CD4-positive, alpha-beta T cell treated with Interleukin-1 beta for 1 hour (primary cell): ENCODE results near the gene ADGRG6.
"Not testable (repeated sequence)": the region's sequence is repeated elsewhere in the genome, so short reads cannot be mapped to it uniquely, and the experiment has no call there.

Experiments
- DNase-seq, 2 donors: peaks; one replicate each; pipeline ENCODE4 v3.0.0-alpha.2; 2020 to 2022

Gene ADGRG6

DNA sequence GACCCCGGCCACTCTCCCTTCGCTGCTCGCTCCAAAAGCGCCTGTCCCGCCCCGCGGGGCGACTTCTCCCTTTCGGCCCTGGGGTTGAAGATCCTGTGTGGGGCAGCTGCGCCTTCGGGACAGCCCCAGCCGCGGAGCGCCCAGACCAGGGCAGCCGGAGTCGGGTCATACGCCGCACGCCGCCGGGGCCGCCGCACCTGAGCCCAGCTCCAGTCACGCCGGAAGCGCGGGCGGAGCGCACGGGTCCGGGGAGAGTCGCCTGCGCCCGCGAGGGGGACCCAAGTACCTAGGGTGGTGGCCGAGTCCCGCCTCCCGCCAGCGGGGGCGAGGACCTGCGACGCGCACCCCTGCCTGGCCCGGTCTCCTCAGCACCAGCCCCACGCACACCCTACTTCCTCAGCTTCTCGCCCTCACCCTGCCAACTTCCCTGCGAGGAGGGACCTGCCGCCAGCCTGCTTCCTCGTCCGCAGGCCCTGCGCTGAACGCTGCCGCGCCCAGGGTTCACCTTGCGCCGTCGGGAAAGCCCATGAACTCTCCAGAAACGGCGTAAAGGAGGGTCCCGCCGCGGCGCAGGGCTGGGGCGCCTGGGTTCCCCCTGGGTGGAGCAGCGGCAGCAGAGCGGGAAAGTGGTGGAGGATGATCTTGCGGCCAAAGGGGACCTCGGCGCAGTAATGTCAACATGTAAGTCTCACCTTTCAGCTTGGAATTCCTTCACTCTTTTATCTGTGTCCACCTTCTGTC, at the start of gene ADGRG6:
Gene ADGRG6, plus strand, starts transcription at position 357 of the 741 bp plus-strand sequence. Its CDS starts 323 bp downstream, at position 680.
- DNase-seq, result peak; percentile 18 to 29

DNA sequence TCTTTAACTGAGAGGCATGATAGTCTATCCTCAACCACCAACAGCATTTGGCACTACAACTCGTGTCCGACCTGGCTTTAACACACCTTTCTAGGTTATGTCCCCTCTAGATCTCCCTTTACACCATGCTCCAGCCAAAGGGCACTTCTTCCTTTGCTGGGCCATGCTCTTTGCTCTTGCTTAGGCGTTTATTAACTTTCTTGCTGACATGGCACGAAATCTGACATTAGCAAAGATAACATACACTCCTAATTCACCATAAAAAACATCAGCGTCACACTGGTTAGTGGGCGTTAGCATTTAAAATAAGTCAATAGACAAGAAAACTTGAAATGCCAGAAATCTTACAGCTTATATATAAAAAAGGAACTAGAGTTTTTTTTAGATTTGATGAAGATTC, 47.3 kb upstream of the ADGRG6 start:
- no peak for DNase-seq

DNA sequence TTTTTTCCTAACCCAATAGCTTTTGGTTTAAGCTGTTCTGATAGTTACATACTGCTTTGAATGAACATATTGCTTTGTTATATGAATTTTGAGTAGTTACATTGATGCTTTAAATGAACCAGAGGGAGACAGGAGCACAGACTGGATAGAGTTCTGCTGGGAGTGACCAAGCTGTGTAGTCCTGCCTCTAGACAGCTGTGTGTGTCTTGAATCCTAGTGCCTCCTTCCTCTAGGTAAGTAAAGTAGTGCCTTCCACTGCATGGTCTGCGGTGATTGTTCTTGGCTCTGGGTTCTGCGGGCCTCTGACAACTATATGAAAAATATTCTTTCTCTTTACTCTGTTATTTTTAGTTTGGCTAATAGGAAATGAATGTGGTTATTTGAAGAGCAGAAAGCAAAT, 46.0 kb upstream of the ADGRG6 start:
- no peak for DNase-seq

DNA sequence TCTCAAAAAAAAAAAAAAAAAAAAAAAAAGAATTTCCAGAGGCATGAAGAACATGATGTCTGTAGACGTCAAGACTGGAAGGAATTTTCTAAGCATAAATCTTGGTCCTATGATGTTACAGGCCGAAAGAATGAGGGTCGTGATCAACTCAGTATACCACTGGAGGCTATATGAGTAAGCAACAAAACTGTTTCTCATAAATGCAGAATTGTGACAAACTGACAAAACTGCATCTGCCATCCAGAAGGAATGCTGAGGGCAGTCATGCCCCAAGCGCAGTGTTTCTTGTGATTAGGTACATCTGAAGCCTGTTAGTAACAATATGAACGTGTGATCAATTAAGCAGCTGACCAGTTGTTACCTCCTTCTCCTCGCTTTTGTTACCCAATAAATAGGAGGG, 43.5 kb upstream of the ADGRG6 start:
- no peak for DNase-seq

DNA sequence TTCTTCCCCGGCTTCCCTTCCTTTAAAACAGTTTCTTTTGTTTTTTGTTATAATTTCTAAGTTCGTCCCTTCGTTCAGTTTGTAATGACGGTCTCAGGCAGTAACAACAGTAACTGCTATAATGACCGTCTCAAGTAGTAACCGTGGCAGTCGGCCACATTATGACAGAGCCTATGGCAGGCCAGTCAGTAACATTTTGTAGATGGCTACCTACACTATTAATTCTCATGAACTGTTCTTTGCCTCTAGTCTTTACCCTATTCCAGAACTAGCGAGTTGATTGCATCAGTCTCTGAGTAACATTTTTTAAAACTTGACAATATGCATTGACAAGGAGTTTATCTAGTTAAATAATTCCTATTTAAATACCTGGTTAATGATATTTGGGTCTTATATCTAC, 43.0 kb upstream of the ADGRG6 start:
- DNase-seq, result no peak

DNA sequence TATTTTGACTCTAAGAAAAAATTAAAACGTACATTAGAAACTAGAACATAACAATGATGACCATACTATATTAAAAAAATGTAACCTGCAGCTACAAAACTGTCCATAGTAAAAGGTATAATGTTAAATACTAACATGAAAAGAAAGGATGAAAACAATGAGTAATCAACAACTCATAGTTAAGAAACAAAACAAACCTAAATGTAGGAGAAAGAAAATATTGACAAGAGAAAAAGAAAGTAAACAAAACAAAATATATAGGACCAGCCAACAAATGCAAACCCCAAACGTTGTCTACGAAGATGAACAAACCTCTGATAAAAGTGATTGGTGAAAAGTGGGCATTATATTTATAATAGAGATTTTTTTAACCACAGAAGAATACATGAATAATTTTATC, 41.1 kb upstream of the ADGRG6 start:
- DNase-seq, result no peak

DNA sequence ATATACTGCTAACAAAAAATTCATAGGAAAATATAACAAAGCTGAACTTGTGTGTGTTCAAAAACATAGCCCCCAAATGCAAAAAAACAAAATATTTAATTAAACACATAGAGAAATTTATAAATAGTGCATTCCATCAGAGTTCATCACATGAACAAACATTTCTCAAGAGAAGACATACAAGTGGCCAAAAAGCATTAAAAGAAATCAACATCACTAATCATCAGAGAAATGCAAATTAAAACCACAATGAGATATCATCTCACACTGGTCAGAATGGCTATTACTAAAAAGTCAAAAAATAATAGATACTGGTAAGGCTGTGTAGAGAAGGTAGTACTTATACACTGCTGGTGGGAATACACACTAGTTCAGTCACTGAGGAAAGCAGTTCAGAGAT, 39.6 kb upstream of the ADGRG6 start:
- no peak for DNase-seq

DNA sequence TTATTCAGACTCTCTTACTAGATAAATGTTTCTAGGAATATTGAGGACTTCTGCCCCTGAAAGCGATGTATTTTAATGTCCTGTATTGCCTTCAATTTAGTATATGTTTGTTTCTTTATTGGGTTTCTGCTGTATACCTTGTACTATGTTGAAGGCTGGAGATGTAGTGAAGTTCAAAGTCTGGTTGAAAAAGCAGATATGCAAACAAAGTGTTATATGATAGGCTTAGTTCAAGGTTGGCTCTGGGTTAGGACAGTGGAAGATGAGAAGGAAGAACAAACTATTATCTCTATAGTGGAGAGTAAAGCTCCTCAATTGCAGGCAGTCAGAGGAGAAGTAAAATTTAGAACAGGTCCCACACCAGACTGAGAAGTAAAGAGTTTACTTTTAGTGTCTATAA, 36.3 kb upstream of the ADGRG6 start:
- no peak for DNase-seq

DNA sequence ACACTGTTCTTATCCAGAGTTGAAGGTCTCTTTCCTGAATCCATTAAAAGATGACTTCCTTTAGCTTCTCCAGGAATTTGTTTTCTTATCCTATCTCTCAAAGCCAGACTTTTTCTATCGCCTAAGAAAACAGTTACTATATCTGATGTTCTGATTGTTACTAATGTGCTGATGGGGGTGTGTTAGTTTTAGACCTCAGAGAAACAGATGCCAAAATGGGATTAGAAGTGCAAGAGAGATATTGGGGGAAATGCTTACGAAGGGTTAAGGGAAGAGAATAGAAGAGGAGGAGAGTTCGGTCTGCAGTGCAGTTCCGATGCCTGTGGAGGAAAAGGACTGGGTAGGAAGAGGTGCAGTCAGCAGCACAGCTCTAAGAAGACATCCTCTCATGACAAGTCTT, 35.7 kb upstream of the ADGRG6 start:
- no peak for DNase-seq

DNA sequence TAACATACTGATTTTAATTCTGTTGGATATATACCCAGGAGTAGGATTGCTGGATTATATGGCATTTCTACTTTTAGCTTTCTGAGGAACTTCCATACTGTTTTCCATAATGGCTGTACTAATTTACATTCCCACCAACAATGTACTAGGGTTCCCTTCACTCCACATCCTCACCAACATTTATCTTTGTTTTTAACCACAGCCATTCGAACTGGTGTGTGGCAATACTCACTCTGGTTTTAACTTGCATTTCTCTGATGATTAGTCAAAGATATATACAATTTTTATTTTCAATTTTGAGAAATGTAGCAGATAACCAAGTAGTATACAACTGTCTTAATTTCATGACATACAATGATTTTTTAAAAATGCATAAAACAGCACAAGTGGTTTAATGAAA, 30.3 kb upstream of the ADGRG6 start:
- DNase-seq, result no peak

DNA sequence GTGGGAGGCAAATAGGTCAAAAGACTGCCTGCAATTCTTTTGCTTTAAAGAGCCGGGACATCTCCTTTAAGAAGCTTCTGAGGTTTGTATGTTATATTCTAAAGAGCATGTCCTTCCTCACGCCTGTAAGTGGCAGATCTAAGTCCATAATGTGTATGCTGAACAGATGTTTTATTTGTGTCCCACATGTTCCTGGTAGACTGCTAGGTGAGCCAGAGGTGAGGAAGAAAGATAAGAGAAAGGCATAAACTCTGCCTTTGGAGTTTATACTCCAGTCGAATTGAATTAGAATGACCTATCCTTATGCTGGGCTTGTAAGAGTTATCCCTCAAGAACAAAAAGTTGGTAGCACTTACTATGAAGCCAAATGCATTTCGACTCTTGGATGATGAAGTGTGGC, 27.2 kb upstream of the ADGRG6 start:
- DNase-seq, result no peak

DNA sequence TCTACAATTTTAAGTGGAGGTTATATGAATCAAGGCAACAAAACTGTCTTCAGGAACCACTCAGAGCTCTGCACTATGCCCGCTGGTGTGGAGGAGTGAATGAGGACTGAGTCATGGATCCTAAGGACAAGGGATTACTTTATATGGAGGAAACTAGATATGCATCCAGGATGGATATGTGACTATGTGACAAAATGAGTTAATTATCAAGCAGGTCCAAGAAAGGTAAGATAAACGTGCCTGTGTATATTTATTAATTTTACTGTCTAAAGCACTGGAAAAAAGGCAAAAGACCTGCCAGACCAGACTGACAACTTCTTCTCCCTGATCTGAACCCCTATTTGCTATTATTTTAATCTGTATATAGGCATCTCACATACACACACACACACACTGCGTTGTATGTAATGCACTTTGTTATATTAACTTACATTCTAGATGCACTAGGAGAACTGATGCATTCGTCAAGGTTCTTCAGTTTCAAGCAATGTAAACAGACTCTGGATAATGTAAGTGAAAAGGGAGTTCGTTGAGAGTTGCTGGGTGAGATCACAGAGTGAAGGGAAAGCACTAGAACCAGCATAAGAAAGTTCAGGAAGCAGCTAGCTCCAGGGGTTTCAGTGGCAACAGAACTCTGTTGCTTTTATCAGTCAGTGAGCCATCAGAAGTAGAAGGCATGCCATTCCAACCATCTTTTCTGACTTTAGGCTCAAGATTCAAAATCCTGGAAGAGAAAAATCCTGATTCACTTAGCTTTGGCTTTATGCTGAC, 26.4 kb upstream of the ADGRG6 start:
- DNase-seq, result no peak

DNA sequence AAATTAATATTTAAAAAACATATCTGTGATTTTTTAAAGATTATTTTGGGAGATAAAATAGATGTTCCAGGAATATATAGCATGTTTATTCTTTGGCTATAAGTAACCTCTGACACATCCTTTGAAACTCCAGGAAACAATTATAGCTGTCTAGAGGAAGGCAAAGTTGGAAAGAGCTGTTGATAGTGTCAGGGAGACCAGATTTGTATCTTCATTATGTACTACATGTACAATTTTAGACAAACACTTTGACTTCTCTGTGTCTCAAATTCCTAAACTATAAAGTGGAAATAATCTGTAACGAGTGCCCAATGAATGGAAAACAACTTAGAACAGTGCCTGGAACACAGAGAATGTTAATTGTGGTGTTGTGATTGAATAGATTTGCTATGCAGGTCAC, 25.6 kb upstream of the ADGRG6 start:
- no peak for DNase-seq

DNA sequence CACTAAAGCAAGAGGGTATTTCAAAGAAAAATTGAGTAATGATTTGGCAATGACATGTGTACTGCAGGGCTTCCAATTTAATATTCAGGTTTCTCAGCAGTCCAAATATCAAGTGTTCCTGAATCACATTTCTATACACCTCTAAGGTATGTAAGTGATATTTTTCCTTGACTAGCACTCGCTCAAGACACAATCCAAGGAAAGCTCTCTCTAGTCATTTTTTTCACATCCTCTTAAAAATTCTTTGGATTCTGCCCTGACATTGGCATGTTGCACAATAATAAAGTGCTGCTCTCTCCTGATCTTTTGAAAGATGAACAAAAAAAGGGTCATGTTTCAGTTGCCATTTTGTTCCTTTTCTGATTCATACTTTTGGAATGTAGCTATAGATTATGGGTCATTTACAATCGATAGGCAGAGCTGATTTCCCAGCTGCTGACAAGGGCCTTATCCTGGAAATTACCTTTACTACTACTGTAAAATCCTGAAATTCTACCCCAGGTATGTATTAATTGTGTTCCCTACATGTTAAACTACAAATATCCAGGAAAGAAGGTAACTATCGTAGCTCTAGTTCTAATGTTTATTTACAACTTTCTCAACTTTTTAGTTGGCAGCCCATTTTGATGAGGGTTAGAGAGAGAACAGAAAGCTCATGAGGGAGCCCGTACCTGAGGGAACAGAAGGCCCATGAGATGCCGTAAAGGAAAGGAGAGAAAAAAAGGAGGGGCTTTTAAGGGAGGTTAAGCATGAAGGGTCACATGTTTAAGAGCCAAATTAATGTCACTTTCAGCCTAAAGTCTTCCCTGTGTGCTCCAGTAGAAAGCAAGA, 22.2 kb upstream of the ADGRG6 start:
- no peak for DNase-seq

DNA sequence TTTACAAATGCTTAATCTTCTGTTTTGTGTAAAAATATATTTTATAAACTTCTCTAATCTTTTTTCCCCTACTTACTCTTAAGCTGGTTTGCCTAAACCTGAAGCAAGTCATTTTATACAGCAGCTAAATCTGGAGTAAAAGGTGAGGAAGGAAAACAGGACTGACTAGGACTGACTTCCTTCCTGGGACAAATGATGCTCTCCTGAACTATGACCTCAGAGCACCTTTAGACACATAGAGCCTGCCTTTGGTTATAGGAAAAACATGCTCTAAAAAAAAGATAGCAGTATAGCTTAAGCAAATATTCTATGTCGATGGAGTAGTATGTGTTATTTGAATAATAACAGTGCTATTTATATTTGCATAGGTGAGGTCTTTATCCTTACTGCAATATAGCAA, 21.5 kb upstream of the ADGRG6 start:
- no peak for DNase-seq

DNA sequence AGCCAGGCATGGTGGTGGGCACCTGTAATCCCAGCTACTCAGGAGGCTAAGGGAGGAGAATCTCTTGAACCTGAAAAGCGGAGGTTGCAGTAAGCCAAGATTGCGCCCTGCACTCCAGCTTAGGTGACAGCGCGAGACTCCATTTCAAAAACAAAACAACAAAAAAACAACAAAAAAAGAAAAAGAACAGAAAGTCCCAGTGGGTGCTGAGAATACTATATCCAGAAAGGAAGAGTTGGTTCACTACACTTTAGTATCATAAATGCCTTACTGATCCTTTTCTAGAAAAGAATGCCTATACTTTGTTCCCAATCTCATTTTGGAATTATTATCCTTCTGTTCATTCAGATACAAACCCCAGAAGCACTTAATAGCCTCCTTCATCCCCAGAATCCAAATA, 20.9 kb upstream of the ADGRG6 start:
- DNase-seq, result no peak

DNA sequence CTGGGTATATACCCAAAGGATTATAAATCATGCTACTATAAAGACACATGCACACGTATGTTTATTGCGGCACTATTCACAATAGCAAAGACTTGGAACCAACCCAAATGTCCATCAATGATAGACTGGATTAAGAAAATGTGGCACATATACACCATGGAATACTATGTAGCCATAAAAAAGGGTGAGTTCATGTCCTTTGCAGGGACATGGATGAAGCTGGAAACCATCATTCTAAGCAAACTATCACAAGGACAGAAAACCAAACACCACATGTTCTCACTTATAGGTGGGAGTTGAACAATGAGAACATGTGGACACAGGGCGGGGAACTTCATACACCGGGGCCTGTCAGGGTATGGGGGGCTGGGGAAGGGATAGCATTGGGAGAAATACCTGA, 18.7 kb upstream of the ADGRG6 start:
- not testable (repeated sequence) for DNase-seq

DNA sequence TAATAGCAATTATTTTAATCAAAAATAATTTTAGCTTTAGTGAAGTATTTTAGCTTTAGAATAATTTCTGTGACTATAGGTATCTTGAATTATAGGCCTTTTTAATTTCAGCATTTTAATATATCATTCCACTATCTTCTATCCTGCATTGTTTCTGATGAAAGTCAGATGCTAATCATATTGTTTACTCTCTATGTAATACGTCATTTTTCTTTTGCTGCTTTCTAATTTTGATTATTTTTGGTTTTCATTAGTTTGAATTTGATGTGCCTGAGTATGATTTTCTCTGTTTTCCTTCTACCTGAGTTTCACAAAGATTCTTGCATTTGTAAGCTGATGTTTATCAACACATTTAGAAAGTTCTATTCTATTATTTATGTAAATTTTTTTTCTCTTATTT, 17.4 kb upstream of the ADGRG6 start:
- no peak for DNase-seq

DNA sequence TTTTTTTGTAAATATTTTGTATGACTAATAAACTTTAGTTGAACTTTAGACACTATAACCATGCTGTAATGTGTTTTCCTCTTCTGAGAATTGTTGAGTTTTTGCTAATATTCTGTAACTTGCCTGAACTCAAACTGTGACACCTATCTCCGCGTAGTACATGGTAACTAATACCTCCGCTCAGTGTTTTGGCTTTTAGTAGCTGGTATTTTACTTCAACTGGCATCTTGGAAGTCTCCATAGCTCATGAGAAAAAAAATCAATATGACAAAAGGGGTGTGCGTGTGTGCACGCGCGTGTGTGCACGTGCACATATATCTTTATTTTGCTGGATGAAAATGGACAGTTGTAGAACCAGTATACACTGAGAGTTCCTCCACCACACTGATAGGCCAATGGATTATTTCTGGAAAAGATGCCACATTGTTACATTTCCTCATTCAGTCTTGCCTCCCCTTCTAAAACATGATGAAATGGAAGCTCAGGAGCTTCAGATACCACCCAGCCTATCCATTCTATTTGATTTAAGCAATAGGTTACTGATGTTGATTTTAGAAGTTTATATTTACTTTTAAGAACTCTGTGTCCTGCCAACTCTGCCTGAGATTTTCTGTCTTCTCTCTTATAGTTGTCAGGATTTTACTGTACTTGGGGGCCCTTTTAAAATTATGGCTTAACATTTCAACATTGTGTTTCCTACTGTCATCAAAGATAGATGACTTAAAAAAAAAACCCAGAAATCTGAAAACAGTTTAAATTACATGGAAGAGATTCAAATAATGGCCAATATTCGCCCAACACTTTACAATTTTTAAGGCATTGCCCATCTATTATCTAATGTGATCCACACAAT, 16.3 kb upstream of the ADGRG6 start:
- DNase-seq, result no peak

DNA sequence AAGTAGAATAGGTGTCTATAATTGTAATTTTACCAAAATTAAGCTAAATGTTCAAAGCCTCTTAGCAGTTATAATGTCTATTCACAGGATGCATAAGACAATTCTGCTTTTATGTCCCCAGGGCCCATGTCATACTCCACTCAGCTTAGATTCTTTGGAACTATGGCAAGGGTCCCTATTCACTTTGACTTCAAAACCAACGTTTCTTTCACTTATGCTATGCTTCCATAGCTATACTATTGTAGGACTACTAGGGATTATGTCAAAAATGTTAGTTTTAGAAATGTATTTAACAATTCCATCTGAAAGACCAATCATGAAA, 15.8 kb upstream of the ADGRG6 start:
- no peak for DNase-seq

DNA sequence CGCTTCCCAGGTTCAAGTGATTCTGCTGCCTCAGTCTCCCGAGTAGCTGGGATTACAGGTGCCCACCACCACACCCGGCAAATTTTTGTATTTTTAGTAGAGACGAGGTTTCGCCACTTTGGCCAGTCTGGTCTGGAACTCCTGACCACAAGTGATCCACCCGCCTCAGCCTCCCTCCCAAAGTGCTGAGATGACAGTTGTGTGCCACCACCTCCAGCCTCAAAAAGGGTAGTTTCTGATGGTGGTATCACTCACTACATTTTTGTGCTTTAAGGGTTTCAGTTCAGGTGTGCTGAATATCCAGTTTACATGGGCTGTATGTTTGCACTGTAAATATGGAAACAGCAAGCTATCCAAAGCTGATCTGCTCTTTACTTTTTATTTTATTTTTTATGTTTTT, 12.1 kb upstream of the ADGRG6 start:
- DNase-seq, result no peak

DNA sequence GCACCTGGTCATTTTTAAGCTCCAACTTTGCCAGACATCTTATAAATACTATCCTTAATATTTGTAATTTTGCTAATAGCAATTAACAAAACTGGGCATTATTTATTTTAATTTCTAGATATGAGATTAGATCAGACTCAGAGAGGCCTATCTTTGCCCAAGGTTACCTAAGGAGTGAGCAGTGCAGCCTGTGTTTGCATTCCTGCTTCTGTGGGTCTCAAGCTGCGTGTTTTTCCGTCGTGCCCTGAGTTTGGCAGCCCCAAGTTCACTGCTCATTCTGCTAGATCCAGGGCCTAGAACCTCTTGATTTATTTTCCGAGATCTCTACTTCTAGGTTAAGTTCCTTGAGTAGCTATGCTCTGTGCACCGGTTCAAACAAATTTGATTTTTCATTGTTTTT, 11.0 kb upstream of the ADGRG6 start:
- DNase-seq, result no peak

DNA sequence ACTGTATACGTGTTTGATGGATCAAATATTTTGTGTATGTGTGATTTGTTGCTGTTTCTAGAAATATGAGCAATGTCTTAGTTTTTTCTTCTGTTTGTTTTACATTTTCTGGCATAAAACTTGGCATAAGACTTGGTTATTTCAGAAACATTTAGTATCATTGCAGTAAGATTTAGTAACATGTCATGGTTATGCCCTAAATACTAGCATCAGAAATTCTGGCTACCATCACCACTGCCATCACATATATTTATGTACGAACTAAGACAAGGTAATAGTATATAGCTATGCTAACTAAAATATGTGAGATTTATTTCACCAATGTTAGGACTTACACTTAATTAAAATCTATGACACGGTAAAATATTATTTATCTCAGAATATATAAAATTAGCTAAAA, 10.3 kb upstream of the ADGRG6 start:
- DNase-seq, result no peak
